Prostate gland (tissue), 2 donors: ENCODE measurements around the gene TMEM196. TPM values are rescaled to one million over a fixed set of nuclear protein-coding genes. Genes with fewer than 3 reads are reported as not detected.

Experiments used
- DNase-seq: peaks from one replicate; pipeline ENCODE4 v3.0.0-alpha.2; 2019; ENCODE audit warnings: low spot score
- H3K27ac ChIP-seq, 2 donors: fragments of 200-600 bp; sonication (generic); 2 replicates each; pipeline ENCODE4 v1.5.1; 2017 to 2019
- H3K27me3 ChIP-seq: fragments of 200-600 bp; sonication (generic); replicated peaks from 2 replicates; pipeline ENCODE4 v1.5.1; 2019; ENCODE audit not compliant: insufficient read depth
- H3K36me3 ChIP-seq, 2 donors: fragments of 200-600 bp; sonication (generic); 1 replicate in 1 of 2; 2 replicates in 1 of 2; pipeline versions ENCODE4 v1.5.1 to v1.8.1; 2017 to 2019
- H3K4me1 ChIP-seq: fragments of 200-600 bp; sonication (generic); replicated peaks from 2 replicates; pipeline ENCODE4 v1.5.1; 2019
- H3K4me3 ChIP-seq, 2 donors: fragments of 200-600 bp; sonication (generic); 2 replicates each; pipeline ENCODE4 v1.5.1; 2017 to 2019
- H3K9me3 ChIP-seq: fragments of 200-600 bp; sonication (generic); 2 replicates; pipeline ENCODE4 v1.5.1; 2017
- CTCF ChIP-seq, 4 experiments: fragments of 200-600 bp in 2 of 4; fragments of 450-650 bp in 2 of 4; sonication (generic) in 2 of 4; IDR thresholded peaks; 1 replicate in 3 of 4; 2 replicates in 1 of 4; pipeline ENCODE4 v1.5.1; 2016 to 2019; ENCODE audit warnings: antibody characterized with exemption in 4 of 4, mild to moderate bottlenecking in 2 of 4, moderate library complexity in 2 of 4
- POLR2A ChIP-seq: fragments of 450-650 bp; IDR thresholded peaks from one replicate; pipeline ENCODE4 v1.6.1; 2016; ENCODE audit warnings: antibody characterized with exemption, mild to moderate bottlenecking
- POLR2AphosphoS5 ChIP-seq: sonication (generic); formaldehyde crosslinking; IDR thresholded peaks from one replicate; pipeline ENCODE4 v1.6.1; 2017; ENCODE audit warnings: antibody characterized with exemption
- WGBS: methylation state at CpG from one replicate; pipeline ENCODE4 v1.1.5; 2018; 5-methylcytosine and 5-hydroxymethylcytosine counted together
- intact Hi-C: fragments of 100-400 bp; cut with DNase I; formaldehyde crosslinking; loops from one replicate; pipeline ENCODE4 v1.14.2; 2022
- total RNA-seq, 2 donors: library from RNA; depleted of rRNA; stranded (reverse); fragments of >200 nt; gene quantifications; one replicate each; pipeline ENCODE4 v1.1.0, GENCODE V29; 2016

Gene TMEM196
- total RNA-seq, 2 donors from 2014 or later = not detected

DNA sequence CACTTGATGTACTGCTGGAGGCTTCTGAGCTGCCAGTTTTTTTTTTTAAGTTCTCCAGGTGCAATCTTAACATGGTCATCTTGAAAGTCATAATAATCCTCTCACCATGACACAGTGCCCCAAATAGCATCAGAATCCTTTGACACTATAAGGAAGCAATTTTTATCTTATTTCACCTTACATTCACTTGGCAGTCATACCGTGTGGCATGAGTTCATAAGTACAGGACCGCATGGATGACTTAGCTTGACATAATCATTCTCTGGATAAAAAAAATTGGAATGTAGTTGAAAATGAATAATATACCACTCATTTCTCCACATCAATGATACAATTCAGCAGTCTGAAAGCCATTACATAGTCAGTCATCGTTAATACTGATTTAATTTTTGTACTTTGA lies 25.6 kb upstream of the TMEM196 start:
- WGBS = 75% methylated on average over 3 of the region's 3 CpGs
- no peaks in the 10 kb centered on the region for H3K9me3 ChIP-seq
- no peak overlapping the region for H3K27ac ChIP-seq
- H3K27me3 ChIP-seq = no peaks in the 10 kb centered on the region
- TF ChIP-seq CTCF (IDR thresholded peaks at IDR 0.05) (no peak), POLR2AphosphoS5 (no peak), POLR2A (no peak)
- no peaks in the 10 kb centered on the region for H3K36me3 ChIP-seq
- no peaks in the 10 kb centered on the region for H3K4me1 ChIP-seq
- no peak for DNase-seq
- H3K4me3 ChIP-seq = no peak overlapping the region
- intact Hi-C loops = no loop called here

DNA sequence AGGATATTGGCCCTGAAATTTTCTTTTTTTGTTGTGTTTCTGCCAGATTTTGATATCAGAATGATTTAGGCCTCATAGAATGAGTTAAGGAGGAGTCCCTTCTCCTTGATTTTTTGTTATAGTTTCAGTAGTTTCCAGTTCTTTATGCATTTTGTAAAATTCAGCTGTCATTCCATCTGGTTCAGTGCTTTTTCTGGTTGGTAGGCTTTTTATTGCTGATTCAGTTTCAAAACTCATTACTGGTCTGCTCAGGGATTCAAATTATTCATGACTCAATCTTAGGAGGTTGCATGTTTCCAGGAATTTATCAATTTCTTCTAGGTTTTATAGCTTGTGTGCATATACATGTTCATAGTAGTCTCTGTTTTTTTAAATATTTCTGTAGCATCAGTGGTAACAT lies 10.1 kb upstream of the TMEM196 start:
- no peak for DNase-seq
- intact Hi-C loops = no loop called here
- no peaks in the 10 kb centered on the region for H3K4me1 ChIP-seq
- H3K4me3 ChIP-seq = no peak overlapping the region
- no peaks in the 10 kb centered on the region for H3K27me3 ChIP-seq
- H3K9me3 ChIP-seq = no peaks in the 10 kb centered on the region
- H3K36me3 ChIP-seq = no peaks in the 10 kb centered on the region
- TF ChIP-seq CTCF (IDR thresholded peaks at IDR 0.05) = no peak
- TF ChIP-seq POLR2AphosphoS5 = no peak
- no peak for TF ChIP-seq POLR2A
- no peak overlapping the region for H3K27ac ChIP-seq

GRCh38 chr7:19776981-19777380 lies 3.6 kb upstream of the TMEM196 start:
- no peak overlapping the region for H3K27ac ChIP-seq
- 75% methylated on average over 4 of the region's 4 CpGs for WGBS
- TF ChIP-seq CTCF (IDR thresholded peaks at IDR 0.05) (no peak), POLR2AphosphoS5 (no peak), POLR2A (no peak)
- no peaks in the 10 kb centered on the region for H3K27me3 ChIP-seq
- H3K36me3 ChIP-seq = no peaks in the 10 kb centered on the region
- DNase-seq = no peak
- H3K9me3 ChIP-seq = no peaks in the 10 kb centered on the region
- no peaks in the 10 kb centered on the region for H3K4me1 ChIP-seq
- no peak overlapping the region for H3K4me3 ChIP-seq
- intact Hi-C loops = no loop called here

GRCh38 chr7:19775578-19775977 lies 2.2 kb upstream of the TMEM196 start:
- Histone ChIP-seq H3K4me3 (no peak overlapping the region), H3K27ac (no peak overlapping the region), H3K4me1 (no peaks in the 10 kb centered on the region), H3K9me3 (no peaks in the 10 kb centered on the region), H3K36me3 (no peaks in the 10 kb centered on the region), H3K27me3 (no peaks in the 10 kb centered on the region)
- TF ChIP-seq CTCF (IDR thresholded peaks at IDR 0.05) = no peak
- no peak for TF ChIP-seq POLR2AphosphoS5
- no peak for TF ChIP-seq POLR2A
- WGBS = 78% methylated on average over 1 of the region's 1 CpG
- DNase-seq = no peak
- intact Hi-C loops = no loop called here

DNA sequence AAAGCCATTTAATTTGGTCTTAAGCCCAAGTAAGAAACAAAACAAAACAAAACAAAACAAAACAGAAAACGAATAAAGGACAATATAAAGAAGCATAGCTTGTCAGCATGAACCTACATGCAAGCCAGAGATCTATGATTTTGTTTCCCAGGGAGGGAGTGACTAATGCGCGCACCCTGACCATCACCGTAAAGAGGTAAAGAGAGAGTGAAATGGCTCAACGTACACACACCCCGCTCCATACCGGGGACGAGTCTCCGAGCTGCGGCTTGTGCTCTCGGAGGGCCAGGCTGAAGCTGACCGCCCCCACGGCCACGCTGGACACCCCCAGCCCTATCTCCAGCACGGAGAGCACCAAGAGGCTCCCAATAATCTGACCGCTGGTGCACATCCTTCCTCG lies 1.1 kb downstream of the TMEM196 start:
- no peak for DNase-seq
- H3K4me1 ChIP-seq = no peaks in the 10 kb centered on the region
- WGBS = 3% methylated on average over 17 of the region's 17 CpGs
- no peaks in the 10 kb centered on the region for H3K27me3 ChIP-seq
- no peak overlapping the region for H3K27ac ChIP-seq
- TF ChIP-seq POLR2A (no peak), POLR2AphosphoS5 (no peak), CTCF (IDR thresholded peaks at IDR 0.05) (no peak)
- intact Hi-C loops = no loop called here
- no peaks in the 10 kb centered on the region for H3K36me3 ChIP-seq
- no peaks in the 10 kb centered on the region for H3K9me3 ChIP-seq
- no peak overlapping the region for H3K4me3 ChIP-seq
